NCI-H128 (cell line): ENCODE data around the gene C1orf74.

Experiments used
- DNase-seq: peaks from one replicate; lab custom pipeline; 2025; ENCODE audit not compliant: unreplicated experiment; lab: John Stamatoyannopoulos, UW

C1orf74 gene

GRCh38 chr1:209772126-209772525 lies 12.2 kb downstream of the C1orf74 start:
- DNase-seq: no peak

DNA sequence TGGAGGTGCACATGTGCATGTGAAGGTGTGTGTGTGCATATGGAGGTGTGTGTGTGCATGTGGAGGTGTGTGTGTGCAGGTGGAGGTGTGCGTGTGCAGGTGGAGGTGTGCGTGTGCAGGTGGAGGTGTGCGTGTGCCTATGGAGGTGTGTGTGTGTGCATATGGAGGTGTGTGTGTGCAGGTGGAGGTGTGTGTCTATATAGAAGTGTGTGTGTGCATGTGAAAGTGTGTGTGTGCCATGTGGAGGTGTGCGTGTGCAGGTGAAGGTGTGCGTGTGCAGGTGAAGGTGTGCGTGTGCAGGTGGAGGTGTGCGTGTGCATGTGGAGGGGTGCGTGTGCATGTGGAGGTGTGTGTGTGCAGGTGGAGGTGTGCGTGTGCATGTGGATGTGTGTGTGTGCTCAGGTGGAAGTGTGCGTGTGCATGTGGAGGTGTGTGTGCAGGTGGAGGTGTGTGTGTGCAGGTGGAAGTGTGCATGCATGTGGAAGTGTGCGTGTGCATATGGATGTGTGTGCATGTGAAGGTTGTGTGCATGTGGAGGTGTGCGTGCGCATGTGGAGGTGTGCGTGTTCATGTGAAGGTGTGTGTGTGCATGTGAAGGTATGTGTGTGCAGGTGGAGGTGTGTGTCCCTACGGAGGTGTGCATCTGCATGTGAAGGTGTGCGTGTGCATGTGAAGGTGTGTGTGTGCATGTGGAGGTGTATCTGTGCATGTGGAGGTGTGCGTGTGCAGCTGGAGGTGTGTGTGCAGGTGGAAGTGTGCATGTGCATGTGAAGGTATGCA lies 13.5 kb downstream of the C1orf74 start:
- DNase-seq: no peak

DNA sequence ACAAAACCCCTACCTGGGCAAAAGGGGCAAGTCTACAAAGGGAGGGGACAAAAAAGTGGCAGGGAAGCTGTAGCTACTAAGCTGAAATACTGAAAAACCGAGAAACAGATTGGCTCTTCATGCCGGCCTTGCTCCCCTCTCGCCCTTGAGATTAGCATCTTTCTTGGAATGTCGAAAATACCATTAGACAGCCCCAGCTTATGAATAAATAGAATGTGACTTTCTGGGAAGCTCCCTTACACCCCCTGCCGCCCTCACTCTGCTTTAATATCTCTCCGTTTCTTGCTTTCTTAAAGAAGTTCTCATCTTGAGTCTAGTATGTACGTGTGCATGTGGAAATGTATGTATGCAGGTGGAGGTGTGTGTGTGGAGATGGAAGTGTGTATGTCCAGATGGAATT lies 14.4 kb downstream of the C1orf74 start:
- DNase-seq: no peak

GRCh38 chr1:209769171-209769904 lies 15.0 kb downstream of the C1orf74 start:
- no peak for DNase-seq

GRCh38 chr1:209768354-209768774 lies 16.0 kb downstream of the C1orf74 start:
- DNase-seq: no peak

GRCh38 chr1:209767706-209768105 lies 16.7 kb downstream of the C1orf74 start:
- DNase-seq: no peak

DNA sequence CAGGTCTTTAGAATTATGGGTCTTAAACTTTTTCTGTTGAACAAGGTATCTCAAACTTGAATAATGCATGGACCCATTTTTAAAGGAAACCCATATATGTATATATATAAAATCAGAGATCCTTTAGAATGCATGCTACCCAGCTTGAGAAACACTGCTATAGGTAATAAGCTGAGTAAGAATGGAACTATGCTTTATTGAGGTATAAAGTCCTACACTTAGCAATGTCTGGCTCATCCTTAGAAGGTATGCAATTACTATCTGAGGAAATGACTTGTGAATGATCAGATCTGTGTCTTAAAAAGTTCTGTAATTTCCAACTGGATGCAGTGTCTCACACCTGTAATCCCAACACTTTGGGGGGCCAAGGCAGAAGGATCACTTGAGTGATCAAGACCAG lies 17.3 kb downstream of the C1orf74 start:
- no peak for DNase-seq

DNA sequence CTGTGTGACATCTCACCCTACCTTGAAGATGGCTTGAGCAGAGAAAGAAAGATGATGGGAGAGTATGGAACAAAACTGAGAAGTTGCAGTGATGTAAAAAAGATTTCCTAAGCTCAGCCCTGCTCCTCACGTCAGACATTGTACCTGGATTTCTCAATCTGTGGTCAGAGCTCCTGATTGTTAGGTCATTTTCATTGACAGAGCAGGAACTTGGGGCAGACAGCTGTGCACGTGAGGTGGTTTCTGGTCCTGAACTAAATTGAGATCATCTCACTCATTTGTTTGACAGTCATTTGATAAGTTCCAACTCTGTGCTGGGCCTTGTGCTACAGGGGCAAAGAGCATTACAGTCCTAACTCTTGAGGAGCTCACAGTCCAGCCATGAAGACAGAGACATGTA lies 18.3 kb downstream of the C1orf74 start:
- DNase-seq: no peak

- DNase-seq: no peak
These were observed 23.2 kb downstream of the C1orf74 start for GRCh38 chr1:209761011-209761635.

DNA sequence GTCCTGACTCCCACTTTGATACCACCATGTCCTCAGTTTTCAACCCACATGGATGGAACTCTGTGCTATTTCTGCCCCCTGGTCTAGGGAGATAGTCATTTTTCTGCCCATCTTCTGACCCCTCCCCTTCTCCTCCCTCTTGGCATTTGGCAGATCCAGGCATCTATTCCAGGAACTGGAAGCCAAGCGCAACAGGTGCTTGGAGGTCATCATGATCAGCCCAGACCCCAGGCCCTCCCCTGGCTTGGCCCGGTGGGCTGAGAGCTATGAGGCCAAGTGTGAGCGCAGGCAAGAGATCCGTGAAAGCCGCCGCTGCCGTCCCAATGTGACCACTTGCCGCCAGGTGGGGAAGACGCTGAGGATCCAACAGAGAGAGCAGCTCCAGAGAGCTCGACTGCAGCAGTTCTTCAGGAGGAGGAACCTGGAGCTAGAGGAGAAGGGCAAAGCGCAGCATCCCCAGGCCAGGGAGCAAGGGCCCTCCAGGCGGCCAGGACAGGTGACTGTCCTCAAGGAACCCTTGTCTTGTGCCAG lies 24.5 kb downstream of the C1orf74 start:
- DNase-seq: no peak

DNA sequence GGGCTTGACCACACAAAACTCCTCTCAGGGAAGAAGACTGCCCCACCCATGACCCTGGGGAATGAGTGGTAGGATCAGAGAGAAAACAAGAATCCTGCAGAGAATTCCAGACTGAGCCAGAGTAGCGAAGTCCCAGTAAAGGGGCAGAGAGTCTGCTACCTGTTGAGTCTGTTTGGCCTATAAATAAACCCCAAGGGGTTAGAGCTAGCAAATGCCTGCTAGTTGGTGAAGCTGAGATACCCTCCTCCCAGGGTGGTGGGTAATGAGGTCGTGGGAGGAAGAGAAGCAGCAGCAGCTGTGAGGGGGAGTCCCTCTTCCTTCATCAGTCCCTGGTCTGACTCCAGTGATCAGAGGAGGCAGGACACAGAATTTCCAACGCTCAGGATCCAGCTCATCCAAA lies 26.0 kb downstream of the C1orf74 start:
- DNase-seq: no peak

DNA sequence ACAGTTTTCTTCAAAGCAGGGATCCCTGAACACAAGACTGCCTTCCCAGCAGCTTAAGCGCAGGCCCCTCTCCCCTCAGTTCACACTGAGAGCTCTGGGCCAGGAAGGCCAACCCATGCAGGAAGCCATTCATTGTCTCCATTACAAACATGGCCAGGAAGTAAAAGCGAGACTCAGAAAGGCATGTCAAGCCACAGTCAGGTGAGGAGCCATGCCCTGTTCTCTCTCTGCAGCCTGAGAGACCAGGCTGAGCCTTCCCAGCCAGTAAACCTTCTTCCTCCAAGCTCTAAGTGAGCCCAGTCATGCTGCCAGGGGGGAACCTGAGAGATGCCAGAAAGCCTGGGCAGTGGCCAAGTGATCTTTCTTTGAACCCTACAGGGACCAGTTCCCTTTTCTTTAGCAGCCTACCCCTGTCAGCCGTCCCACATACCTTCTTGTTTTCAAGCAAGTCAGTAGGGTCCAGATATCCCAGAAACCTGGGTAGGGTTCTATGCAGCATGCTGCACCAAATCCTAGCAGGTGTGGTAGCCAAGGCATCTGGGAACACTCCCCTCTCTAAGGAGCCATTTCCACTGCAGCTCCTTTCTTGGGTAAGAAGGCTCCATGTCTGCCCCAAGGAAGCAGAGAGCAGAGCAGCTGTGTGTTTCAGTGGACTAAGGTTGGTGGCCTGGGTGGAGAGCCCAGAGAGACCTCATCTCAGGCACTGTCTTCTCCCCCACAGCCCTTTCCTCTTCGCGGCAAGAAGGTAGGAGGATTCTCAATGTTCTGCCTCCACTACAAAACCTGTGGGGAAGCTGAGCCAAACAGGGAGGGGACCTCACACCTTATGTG lies 27.5 kb downstream of the C1orf74 start:
- no peak for DNase-seq

DNA sequence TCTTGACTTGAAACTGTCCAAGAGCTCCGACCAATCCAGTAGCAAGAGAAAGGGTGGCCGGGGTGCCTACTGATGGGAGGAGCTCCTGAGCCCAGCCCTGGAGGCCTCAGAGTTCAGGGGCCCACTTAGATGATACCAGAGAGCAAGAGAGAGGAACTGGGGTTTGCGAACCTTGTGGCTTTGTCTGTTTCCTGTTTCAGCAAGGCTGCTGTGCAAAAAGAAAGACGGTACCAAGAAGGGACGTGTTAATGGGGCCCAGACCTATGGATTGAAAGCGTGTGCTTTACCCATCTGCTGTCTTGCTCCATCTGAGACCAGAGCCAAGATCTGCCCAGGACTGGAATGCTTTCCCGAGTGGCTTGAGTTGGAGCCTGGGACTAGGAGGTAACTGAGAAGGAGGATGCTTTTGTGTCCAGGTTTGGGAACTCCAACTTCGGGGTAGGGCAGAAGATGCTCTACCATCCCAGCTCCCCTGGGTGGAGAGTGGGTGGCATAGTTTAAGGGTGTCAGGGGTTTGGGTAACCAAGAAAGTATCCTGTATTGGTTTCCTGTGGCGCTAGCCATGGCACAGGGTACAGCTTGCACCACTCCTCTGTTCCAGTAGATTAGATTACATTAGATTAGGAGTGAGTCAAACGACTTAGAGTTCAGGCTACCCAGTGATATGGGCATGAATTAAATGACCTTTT lies 28.3 kb downstream of the C1orf74 start, which contains the start of gene TRAF3IP3:
TSS of gene TRAF3IP3 (plus strand) at position 128 of the 689 bp plus-strand sequence. CDS start 3,987 bp downstream, outside the sequence.
- no peak for DNase-seq

DNA sequence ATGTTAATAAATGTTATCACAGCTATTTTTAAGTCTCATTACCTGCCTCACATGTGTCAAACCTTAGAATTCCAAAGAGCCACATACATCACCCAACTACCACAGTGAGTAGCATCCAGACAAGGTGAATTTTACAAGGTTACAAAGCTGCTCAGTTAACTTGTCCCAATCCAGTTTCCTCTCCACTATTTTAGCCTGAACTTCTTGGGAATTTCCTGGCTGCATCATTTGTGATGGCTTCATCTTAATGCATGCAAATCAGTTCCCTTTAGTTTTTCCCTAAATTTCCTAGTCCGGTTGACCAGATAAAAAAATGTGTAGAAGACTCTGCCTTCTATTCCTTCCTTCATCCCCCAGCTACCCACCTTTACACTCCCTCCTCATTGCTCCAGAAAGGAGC lies 29.1 kb downstream of the C1orf74 start:
- no peak for DNase-seq

- no peak for DNase-seq
These were observed 31.5 kb downstream of the C1orf74 start for GRCh38 chr1:209752890-209753289.

- no peak for DNase-seq
These were observed 32.6 kb downstream of the C1orf74 start for GRCh38 chr1:209751627-209752231.

GRCh38 chr1:209749670-209750323 lies 34.6 kb downstream of the C1orf74 start:
- no peak for DNase-seq

DNA sequence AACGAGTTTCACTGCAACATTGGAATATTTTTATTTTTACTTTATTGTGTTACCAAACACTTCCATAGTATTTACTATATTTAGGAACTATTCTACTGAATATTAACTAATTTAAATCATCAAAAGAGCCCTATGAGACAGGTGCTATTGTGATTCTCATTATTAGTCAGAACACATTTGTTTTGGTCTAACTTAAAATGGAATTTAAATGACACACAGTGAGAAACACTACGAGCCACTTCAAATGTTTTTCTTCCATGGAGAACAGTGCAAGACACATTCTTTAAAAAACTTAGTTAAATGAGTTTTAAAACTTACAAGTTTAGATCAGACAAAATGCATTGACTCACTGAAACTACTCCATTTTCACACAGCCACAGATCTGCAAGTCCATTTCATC lies 35.2 kb downstream of the C1orf74 start:
- no peak for DNase-seq

DNA sequence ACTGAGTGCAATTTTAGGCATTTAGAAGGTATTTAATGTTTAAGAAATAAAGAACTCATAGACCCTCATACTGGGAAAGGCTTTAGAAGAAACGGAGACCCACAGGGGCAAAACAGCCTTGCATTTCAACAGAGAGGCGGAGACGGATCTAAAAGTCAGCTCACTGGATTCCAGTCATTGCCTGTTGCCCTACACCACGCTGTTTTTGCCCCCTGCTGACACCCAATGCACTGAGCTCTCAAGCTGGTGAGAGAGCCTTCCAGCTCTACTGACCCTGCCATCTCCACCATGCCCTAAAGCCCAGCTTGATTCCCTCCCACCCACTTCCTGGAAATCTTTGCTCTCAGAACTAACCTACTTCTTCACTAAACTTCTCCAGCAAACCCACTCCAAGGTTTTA lies 35.7 kb downstream of the C1orf74 start:
- no peak for DNase-seq
